Epithelial cell of prostate (primary cell): Measurements from ENCODE around the gene TOX3.

Source experiments
- DNase-seq: peaks from one replicate; pipeline ENCODE4 v3.0.0-alpha.2; 2011; ENCODE audit warnings: low read depth, low spot score
- H3K27ac ChIP-seq: fragments of 450-650 bp; 2 replicates; pipeline ENCODE4 v1.5.1; 2017; ENCODE audit warnings: mild to moderate bottlenecking

Gene TOX3

GRCh38 chr16:52547004-52547833 is at the start of gene TOX3:
Gene TOX3, minus strand, starts transcription at chr16:52547143. Its CDS starts 420 bp downstream, at chr16:52546723.
- H3K27ac ChIP-seq: no peak within 1 kb of the TSS
- no peak for DNase-seq

- DNase-seq: no peak
Observed at GRCh38 chr16:52592778-52593177, 45.8 kb upstream of the TOX3 start.

GRCh38 chr16:52591934-52592592 is 45.1 kb upstream of the TOX3 start:
- DNase-seq: no peak
- H3K27ac ChIP-seq: no peak overlapping the region

More at GRCh38 chr16:52592778-52593177, 45.8 kb upstream of the TOX3 start:
- H3K27ac ChIP-seq: no peak overlapping the region

GRCh38 chr16:52591471-52591870 is 44.5 kb upstream of the TOX3 start:
- no peak for DNase-seq
- no peak overlapping the region for H3K27ac ChIP-seq

GRCh38 chr16:52586159-52586558 is 39.2 kb upstream of the TOX3 start:
- no peak overlapping the region for H3K27ac ChIP-seq
- DNase-seq: no peak

GRCh38 chr16:52584354-52585320 is 37.7 kb upstream of the TOX3 start:
- H3K27ac ChIP-seq: no peak overlapping the region
- DNase-seq: no peak

GRCh38 chr16:52581530-52581929 is 34.6 kb upstream of the TOX3 start:
- DNase-seq: no peak
- H3K27ac ChIP-seq: no peak overlapping the region

- DNase-seq: no peak
- H3K27ac ChIP-seq: no peak overlapping the region
Observed at GRCh38 chr16:52580488-52580887, 33.5 kb upstream of the TOX3 start.

- no peak overlapping the region for H3K27ac ChIP-seq
- no peak for DNase-seq
Observed at GRCh38 chr16:52578829-52579498, 32.0 kb upstream of the TOX3 start.

- H3K27ac ChIP-seq: no peak overlapping the region
- no peak for DNase-seq
Observed at GRCh38 chr16:52578007-52578828, 31.3 kb upstream of the TOX3 start.

GRCh38 chr16:52577130-52577706 is 30.3 kb upstream of the TOX3 start:
- DNase-seq: no peak
- no peak overlapping the region for H3K27ac ChIP-seq

GRCh38 chr16:52573365-52574299 is 26.7 kb upstream of the TOX3 start:
- DNase-seq: no peak
- H3K27ac ChIP-seq: no peak overlapping the region

- no peak overlapping the region for H3K27ac ChIP-seq
- no peak for DNase-seq
Observed at GRCh38 chr16:52572656-52573055, 25.7 kb upstream of the TOX3 start.

GRCh38 chr16:52570495-52571091 is 23.6 kb upstream of the TOX3 start:
- DNase-seq: no peak
- H3K27ac ChIP-seq: no peak overlapping the region

- DNase-seq: no peak
- H3K27ac ChIP-seq: no peak overlapping the region
Observed at GRCh38 chr16:52569701-52570100, 22.8 kb upstream of the TOX3 start.

- H3K27ac ChIP-seq: no peak overlapping the region
- no peak for DNase-seq
Observed at GRCh38 chr16:52568983-52569690, 22.2 kb upstream of the TOX3 start.

- H3K27ac ChIP-seq: no peak overlapping the region
- DNase-seq: no peak
Observed at GRCh38 chr16:52568495-52568894, 21.6 kb upstream of the TOX3 start.
